ENCODE measurements around the gene LRRC52.
"Not testable (repeated sequence)": the region's sequence is repeated elsewhere in the genome, so short reads cannot be mapped to it uniquely, and the experiment has no call there.

The LRRC52 gene

GRCh38 chr1:165598676-165599059, 54.9 kb downstream of the LRRC52 start:
- H3K36me3 ChIP-seq (replicated peaks; ENCODE audit: low read depth, low read length), result no peaks in the 10 kb centered on the region
- H3K27me3 ChIP-seq (ENCODE audit: low read depth, low read length), result peaks cover 44% of the 10 kb centered on the region
- H3K9me3 ChIP-seq (ENCODE audit: insufficient read depth, low read length), result no peaks in the 10 kb centered on the region
- H3K9ac ChIP-seq (ENCODE audit: low read length), result peak overlapping the region; percentile 86
- no peak for TF ChIP-seq CTCF (IDR thresholded peaks at IDR 0.05; ENCODE audit: low read depth, low read length)
- TF ChIP-seq EZH2phosphoT487 (IDR thresholded peaks at IDR 0.05; ENCODE audit: low read depth), result no peak
- H2AFZ ChIP-seq (ENCODE audit: low read depth, low read length), result peak overlapping the region; percentile 97
- peak overlapping the region; percentile 87 for H3K4me3 ChIP-seq (ENCODE audit: low read length)
- no peaks in the 10 kb centered on the region for H3K79me2 ChIP-seq (ENCODE audit: low read length)
- H3K4me2 ChIP-seq (ENCODE audit: low read length), result peak overlapping the region; percentile 98
- H4K20me1 ChIP-seq (ENCODE audit: insufficient read depth, low read length), result no peaks in the 10 kb centered on the region
- peaks cover 13% of the 10 kb centered on the region for H3K4me1 ChIP-seq (ENCODE audit: low read length)
- no peak overlapping the region for H3K27ac ChIP-seq (ENCODE audit: low read length)

GRCh38 chr1:165600793-165601192, 57.0 kb downstream of the LRRC52 start:
- no peaks in the 10 kb centered on the region for H4K20me1 ChIP-seq (ENCODE audit: insufficient read depth, low read length)
- no peaks in the 10 kb centered on the region for H3K36me3 ChIP-seq (replicated peaks; ENCODE audit: low read depth, low read length)
- no peak overlapping the region for H3K9ac ChIP-seq (ENCODE audit: low read length)
- TF ChIP-seq EZH2phosphoT487 (IDR thresholded peaks at IDR 0.05; ENCODE audit: low read depth) (no peak), CTCF (IDR thresholded peaks at IDR 0.05; ENCODE audit: low read depth, low read length) (no peak)
- H3K4me3 ChIP-seq (ENCODE audit: low read length), result no peak overlapping the region
- no peaks in the 10 kb centered on the region for H3K79me2 ChIP-seq (ENCODE audit: low read length)
- H3K27me3 ChIP-seq (ENCODE audit: low read depth, low read length), result peaks cover 40% of the 10 kb centered on the region
- H3K4me1 ChIP-seq (ENCODE audit: low read length), result peaks cover 13% of the 10 kb centered on the region
- H3K4me2 ChIP-seq (ENCODE audit: low read length), result no peak overlapping the region
- no peaks in the 10 kb centered on the region for H3K9me3 ChIP-seq (ENCODE audit: insufficient read depth, low read length)
- no peak overlapping the region for H2AFZ ChIP-seq (ENCODE audit: low read depth, low read length)
- no peak overlapping the region for H3K27ac ChIP-seq (ENCODE audit: low read length)

GRCh38 chr1:165603810-165604209, 60.0 kb downstream of the LRRC52 start:
- Histone ChIP-seq H3K27me3 (ENCODE audit: low read depth, low read length) (peaks cover 45% of the 10 kb centered on the region), H3K79me2 (ENCODE audit: low read length) (no peaks in the 10 kb centered on the region), H3K9ac (ENCODE audit: low read length) (no peak overlapping the region), H3K36me3 (replicated peaks; ENCODE audit: low read depth, low read length) (no peaks in the 10 kb centered on the region), H2AFZ (ENCODE audit: low read depth, low read length) (no peak overlapping the region), H3K4me3 (ENCODE audit: low read length) (no peak overlapping the region), H3K4me2 (ENCODE audit: low read length) (no peak overlapping the region), H3K27ac (ENCODE audit: low read length) (no peak overlapping the region), H3K9me3 (ENCODE audit: insufficient read depth, low read length) (no peaks in the 10 kb centered on the region), H3K4me1 (ENCODE audit: low read length) (peaks cover 13% of the 10 kb centered on the region), H4K20me1 (ENCODE audit: insufficient read depth, low read length) (no peaks in the 10 kb centered on the region)
- TF ChIP-seq CTCF (IDR thresholded peaks at IDR 0.05; ENCODE audit: low read depth, low read length) (no peak), EZH2phosphoT487 (IDR thresholded peaks at IDR 0.05; ENCODE audit: low read depth) (no peak)

GRCh38 chr1:165605246-165605645, 61.4 kb downstream of the LRRC52 start:
- Histone ChIP-seq H4K20me1 (ENCODE audit: insufficient read depth, low read length) (no peaks in the 10 kb centered on the region), H3K79me2 (ENCODE audit: low read length) (no peaks in the 10 kb centered on the region), H3K27me3 (ENCODE audit: low read depth, low read length) (peaks cover 42% of the 10 kb centered on the region), H3K27ac (ENCODE audit: low read length) (no peak overlapping the region), H2AFZ (ENCODE audit: low read depth, low read length) (no peak overlapping the region), H3K4me3 (ENCODE audit: low read length) (no peak overlapping the region), H3K9ac (ENCODE audit: low read length) (no peak overlapping the region), H3K36me3 (replicated peaks; ENCODE audit: low read depth, low read length) (no peaks in the 10 kb centered on the region), H3K9me3 (ENCODE audit: insufficient read depth, low read length) (no peaks in the 10 kb centered on the region), H3K4me1 (ENCODE audit: low read length) (peaks cover 10% of the 10 kb centered on the region), H3K4me2 (ENCODE audit: low read length) (no peak overlapping the region)
- TF ChIP-seq EZH2phosphoT487 (IDR thresholded peaks at IDR 0.05; ENCODE audit: low read depth) (no peak), CTCF (IDR thresholded peaks at IDR 0.05; ENCODE audit: low read depth, low read length) (no peak)

- not testable (repeated sequence) for H3K27ac ChIP-seq (ENCODE audit: low read length); H3K9ac ChIP-seq (ENCODE audit: low read length); H2AFZ ChIP-seq (ENCODE audit: low read depth, low read length); H3K4me3 ChIP-seq (ENCODE audit: low read length); H3K4me1 ChIP-seq (ENCODE audit: low read length); H3K9me3 ChIP-seq (ENCODE audit: insufficient read depth, low read length); H3K36me3 ChIP-seq (replicated peaks; ENCODE audit: low read depth, low read length); H3K79me2 ChIP-seq (ENCODE audit: low read length); H4K20me1 ChIP-seq (ENCODE audit: insufficient read depth, low read length)
- Histone ChIP-seq H3K4me2 (ENCODE audit: low read length) (peak overlapping the region; percentile 56), H3K27me3 (ENCODE audit: low read depth, low read length) (peaks cover 41% of the 10 kb centered on the region)
Observed at GRCh38 chr1:165606676-165607075, 62.9 kb downstream of the LRRC52 start.
